HG03175 (cell line): ENCODE measurements around the gene SPIRE1.
"Not testable (repeated sequence)": the region's sequence is repeated elsewhere in the genome, so short reads cannot be mapped to it uniquely, and the experiment has no call there.

ENCODE experiments used
- ATAC-seq: cut with Tn5 transposase; IDR thresholded peaks from one replicate; pipeline ENCODE4 v1.9.1; 2021; ENCODE audit warnings: mild to moderate bottlenecking, moderate library complexity; ENCODE audit not compliant: unreplicated experiment

Gene SPIRE1

DNA sequence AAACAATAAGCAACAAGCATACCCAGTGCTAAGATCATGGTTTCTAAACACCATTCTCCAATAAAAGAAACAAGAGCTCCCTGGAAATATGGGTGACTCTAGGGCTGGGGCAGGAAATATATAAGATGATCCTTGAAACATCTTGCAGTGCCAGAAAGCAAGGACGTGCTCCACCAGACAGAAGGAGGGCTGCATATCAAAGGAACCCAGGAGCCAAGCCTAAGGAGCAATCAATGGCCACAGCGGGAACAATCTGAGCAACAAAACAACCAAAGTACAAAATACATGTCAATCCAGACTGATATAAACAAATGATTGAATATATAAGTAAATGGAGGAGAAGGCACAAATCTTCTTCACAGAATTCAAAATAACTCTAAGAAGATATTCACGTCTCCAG is 10.1 kb downstream of the SPIRE1 start:
- ATAC-seq, result no peak

DNA sequence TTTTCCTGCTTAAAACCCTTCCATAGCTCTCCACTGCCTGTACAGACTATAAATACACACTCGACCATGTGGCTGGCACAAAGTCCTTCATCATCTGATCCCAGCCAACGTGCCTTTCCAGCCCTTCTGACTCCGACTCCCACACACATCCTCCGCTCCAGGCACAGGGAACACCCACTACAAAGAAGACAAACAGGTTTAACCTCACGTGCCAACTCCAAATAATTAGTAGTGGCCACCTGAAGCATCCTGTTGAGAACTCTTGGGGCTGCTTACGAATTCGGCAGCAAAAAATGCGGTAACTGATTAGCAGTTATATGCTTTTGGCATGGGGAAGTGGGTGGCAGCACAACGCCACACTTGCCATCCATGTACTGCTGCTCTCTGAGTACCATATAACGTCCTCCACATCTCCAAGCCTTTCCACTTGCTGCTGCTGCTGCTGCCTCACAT is 12.1 kb downstream of the SPIRE1 start:
- ATAC-seq, result no peak

DNA sequence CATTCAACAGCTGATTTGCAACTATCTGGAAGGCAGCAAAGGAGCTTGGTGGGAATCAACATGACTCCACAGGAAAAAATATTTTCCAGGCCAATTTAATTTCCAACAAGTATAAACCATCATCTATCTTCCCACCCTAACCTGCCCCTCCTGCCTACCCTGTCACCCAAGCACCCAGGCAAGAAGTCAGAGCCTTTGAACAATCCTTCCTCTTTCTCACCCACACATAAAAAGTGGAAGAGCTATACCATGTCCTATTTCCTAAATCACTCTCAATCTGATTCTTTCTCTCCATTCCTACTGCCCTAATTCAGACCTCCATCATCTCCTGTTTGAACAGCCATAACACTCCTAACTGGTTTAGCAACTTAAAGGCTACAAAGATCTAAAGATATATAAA is 12.7 kb downstream of the SPIRE1 start:
- ATAC-seq, result no peak

DNA sequence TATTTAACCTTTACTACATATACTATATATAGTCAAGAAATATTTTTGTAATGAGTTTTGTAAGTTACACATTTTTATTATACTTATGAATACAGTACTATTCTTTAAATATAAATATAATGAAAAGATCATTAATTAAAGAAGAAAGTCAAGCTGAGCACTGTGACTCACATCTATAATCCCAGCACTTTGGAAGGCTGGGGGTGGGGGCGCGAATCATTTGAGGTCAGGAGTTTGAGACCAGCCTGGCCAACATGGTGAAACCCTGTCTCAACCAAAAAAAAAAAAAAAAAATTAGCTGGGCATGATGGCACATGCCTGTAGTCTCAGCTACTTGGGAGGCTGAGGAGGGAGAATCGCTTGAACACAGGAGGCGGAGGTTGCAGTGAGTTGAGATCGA is 14.2 kb downstream of the SPIRE1 start:
- ATAC-seq, result not testable (repeated sequence)

DNA sequence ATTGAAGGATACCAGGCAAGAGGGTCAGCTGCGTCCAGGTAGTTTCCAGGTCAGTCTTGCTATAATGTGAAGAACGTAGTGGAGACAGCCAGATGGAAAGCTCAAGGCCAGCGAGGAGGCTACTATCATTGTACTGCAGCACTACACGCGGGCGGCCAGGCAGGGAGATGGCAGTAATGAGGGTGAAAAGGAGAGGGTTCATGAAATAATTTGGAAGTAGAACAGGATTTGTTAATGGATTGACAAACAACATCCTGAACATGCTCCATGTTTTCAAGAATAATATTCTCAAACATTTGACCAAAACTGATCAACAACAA is 17.1 kb downstream of the SPIRE1 start:
- no peak for ATAC-seq

DNA sequence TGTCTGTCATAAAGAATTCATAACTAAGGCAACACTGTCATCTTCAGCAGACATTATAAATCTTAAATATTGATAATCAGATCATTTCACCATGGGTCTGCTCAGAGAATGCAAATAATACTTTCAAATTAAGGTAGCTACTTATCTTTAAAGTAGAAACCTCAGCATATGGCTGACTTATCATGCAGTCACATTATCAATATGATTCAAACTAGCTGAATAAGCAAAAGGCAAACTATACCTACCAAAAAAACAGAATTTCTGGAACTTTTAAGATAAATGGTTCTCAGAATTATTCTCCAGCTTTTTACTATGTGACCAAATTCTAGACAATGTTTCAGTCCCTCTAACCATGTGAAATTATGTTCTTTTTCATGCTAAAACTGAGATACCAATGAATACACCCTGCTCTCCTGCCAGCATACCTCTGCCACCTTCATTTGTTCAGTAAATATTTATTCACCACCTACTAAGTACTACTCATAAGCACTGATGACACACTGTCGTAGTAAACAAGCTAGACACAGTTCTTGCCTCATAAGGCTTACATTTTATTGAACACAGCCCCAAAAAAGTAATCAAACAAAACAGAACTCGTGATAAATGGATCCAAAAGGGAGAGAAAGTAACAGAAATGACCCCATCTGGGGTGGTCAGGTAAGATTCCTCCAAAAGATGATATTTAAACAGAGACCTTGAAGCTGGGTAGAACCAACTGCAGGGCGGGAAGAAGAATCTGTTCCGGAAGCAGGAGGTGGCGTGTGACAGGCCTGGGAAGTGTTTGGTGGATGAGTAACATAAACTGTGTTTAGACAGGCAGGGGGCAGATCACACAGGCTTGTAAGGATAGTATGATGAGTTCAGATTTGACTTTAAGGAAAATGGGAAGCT is 17.7 kb downstream of the SPIRE1 start:
- no peak for ATAC-seq

DNA sequence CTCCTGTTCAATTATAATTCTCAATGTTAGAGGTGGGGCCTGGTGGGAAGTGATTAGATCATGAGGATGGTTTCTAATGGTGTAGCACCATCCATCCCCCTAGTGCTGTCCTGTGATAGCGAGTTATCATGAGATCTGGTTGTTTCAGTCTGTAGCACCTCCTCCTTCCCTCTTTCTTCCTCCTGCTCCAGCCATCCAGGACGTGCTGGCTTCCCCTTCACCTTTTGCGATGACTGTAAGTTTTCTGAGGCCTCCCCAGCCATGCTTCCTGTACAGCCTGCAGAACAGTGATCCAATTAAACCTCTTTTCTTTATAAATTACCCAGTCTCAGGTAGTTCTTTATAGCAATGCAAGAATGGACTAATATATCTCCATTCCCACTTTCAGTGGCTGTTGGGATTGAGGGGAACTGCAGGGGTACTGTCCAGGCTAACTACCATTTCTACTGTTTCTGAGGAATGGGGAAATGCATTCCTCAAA is 19.2 kb downstream of the SPIRE1 start:
- ATAC-seq, result no peak

DNA sequence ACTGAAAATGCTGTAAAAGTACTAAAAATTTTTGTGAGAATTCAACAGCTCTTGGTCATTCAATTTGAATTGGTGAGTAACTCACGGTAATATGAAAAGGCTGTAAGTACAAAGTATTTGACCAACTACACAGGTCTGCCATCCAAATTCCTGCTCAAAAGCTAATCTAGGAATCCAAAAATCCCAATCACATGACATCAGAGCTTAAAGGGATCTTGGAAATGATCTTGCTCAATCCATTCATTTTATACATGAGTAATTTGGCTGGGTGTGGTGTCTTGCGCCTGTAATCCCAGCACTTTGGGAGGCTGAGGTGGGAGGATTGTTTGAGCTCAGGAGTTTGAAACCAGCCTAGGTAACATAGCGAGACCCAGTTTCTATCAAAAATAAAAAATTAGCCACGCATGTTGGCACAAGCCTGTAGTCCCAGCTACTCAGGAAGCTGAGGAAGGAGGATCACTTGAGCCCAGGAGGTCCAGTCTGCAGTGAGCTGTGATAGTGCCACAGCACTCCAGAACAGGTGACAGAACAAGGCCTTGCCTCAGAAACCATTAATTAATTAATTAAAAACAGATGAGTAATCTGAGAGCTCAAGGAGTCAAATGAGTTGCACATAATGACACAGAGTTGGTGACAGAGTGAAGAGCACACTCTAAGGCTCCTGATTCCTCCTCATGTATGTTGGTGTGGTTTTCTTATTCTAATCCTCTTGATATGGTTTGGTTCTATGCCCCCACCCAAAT is 19.8 kb downstream of the SPIRE1 start:
- no peak for ATAC-seq

DNA sequence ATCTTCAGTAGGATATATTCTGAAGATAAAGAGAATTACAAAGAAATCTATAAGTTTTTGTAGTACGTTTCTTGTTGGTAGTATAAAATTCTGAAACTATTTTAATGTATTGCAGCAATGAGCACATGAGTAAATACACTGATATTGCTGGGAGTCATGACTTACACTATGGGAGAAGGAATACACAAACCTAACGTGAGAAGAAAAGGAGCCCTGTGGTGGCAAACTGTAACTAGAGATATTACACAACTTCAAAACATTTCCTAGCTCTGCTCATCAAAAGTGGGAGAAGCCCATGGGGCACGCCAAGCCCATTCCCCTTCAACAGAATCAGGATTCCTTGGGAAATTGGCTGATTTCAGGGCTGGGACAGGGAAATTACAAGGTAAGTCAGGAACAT is 20.5 kb downstream of the SPIRE1 start:
- no peak for ATAC-seq

DNA sequence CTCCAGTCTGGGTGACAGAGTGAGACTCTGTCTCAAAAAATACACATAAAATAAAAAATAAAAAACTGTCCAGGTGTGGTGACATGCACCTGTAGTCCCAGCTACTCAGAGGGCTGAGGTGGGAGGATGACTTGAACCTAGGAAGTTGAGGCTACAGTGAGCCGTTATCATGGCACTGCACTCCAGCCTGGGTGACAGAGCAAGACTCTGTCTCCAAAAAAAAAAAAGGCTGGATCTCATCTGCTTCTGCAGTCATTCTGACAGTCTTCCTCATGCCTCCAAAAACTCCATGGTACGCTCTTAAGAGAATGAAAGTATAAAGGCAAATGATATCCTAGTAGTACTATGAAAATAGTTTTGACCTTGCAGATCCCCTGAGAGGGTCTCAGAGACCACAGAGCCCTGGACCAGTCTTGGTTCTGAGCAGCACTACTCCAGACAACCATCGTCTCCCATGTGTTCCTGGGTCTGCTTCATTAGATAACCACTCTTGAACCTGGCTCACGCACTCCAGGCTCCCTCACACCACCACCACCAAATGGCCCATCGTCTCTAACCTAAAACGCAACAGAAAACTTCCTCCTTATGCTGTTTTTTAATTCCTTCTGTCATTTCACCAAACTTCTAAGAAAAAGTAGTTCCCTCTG is 26.0 kb downstream of the SPIRE1 start:
- ATAC-seq, result no peak

DNA sequence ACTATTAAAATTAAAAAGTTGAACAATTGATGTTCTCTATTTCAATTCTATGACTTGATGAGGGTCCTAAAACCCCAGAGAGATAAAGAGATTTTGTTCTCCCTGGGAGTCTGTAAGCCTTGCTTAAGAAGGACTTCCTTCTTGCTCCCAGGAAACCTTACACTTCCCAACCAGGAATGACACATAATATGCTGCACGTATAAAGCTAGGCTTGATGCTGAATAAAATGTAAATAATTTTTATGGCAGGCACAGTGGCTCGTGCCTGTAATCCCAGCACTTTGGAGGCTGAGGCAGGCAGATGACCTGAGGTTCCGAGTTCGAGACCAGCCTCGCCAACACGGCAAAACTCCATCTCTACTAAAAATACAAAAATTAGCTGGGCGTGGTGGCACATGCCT is 27.8 kb downstream of the SPIRE1 start:
- no peak for ATAC-seq

DNA sequence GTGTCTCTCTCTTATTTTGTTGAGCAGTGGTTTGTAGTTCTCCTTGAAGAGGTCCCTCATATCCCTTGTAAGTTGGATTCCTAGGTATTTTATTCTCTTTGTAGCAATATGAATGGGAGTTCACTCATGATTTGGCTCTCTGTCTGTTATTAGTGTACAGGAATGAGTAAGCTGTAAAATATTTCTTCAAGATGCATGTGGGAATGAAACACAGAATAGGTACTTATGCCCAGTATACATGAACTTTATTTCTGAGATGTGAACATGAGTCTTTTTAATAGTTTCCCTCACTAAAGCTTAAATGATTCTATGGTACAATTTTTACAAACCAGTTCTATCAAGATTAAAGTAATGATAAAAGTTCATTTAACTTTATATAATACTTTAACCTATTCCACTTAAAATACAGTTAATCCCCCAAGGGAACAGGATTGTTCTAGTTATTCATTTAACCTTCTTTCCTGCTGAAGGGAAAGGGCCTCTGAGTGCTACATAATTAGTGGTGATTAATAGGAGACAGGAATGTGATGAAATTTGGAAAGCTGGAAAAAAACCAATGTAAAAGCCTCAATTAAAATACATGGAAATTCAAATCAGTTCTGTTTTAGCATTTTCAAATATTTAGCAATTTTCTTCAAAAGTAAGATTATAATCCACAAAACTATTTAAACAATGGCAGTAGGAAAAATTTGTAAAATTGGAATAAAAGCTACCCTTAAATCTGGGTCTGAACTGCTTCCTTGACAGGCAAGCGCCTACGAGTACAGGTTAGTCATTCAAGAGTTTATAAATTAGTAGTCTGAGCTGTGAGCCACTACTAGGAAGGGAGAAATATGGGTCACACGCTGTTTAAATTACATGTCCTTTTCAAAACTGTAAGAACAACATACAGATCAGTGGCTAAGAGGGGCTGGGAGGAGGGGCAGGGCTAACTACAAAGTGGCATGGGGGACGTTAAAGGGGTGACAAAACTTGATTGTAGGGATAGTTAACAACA is 28.9 kb downstream of the SPIRE1 start:
- ATAC-seq, result no peak

DNA sequence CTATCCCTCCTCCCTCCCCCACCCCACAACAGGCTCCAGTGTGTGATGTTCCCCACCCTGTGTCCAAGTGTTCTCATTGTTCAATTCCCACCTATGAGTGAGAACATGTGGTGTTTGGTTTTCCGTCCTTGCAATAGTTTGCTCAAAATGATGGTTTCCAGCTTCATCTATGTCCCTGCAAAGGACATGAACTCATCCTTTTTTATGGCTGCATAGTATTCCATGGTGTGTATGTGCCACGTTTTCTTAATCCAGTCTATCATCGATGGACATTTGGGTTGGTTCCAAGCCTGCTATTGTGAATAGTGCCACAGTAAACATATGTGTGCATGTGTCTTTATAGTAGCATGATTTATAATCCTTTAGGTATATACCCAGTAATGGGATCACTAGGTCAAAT is 30.7 kb downstream of the SPIRE1 start:
- not testable (repeated sequence) for ATAC-seq

DNA sequence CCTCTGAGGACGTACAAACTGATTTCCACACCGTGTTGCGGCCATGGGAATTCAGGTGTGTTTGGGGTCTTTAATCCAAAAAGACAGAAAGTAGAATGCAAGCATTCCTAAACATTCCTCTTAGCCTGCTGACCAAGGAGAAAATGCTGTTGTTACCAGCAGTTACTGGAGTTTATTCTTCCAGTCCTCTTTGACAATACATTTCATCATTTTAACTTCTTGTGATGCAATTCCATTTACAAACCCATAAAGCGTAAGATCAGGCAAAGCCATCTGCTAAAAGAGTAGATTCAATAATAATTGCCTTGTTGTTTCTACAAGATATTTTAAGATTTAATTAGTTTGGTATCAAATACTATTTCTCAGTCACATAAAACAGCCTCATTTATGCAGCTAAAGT is 32.7 kb downstream of the SPIRE1 start:
- no peak for ATAC-seq

DNA sequence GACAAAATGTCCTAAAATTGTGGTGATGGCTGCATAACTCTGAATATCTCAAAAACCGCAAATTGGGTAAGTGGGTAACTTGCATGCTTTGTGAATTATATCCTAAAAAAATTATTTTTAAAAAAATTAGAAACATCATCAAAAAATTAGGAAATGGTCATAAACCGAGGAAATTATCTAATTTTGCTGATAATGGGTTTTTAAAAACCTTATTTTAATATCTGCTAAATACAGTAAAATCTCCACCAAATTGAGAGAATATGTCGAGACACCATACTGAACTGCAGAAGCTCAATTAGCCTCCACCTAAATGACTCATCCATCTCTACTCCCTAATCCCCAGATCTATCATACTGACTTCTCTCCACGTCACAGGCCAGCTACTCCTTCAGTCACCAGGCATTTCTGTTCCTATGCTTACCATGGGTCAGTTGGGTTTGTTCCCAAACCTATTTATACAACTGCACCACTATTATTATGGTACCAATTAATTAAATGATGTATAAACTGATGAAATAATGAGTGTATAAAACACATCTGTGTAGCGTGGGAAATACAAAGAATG is 36.1 kb downstream of the SPIRE1 start:
- ATAC-seq, result no peak

DNA sequence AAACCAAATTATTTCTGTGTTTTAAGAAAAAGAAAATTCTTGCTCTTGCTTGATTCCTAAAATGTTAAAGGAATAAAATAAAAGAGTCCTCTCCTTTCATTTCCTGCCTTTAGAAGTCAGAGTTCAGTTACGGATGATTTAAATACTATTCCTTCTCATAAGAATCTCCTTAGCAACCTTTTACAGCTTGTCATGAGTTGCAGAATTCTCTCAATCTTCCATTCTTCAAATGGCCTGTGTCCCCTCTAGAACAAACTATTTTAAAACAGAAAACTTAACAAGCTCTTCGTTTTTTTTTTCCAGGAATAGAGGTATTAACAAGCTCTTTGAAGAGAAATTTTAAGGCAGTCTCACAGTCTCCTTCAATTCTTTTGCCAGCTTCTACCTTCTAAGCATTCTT is 42.2 kb downstream of the SPIRE1 start:
- no peak for ATAC-seq

DNA sequence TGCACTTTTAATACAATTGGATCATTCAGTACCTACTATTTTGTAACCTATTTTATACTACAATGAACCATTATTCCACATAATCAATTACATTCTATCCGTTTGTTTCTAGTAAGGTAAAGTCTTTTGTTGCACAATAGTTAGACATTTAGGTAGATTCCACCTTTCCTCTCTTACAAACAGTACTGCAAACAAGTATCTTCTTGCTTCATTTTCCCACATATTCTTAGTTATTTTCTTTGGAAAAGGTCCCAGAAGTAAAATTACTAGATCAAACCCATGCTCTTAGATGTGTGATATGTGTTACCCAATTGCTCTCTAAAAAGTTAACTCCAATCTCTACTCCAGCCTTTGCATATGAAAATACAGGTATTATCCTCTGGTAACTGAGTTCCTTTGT is 49.6 kb downstream of the SPIRE1 start:
- ATAC-seq, result no peak

DNA sequence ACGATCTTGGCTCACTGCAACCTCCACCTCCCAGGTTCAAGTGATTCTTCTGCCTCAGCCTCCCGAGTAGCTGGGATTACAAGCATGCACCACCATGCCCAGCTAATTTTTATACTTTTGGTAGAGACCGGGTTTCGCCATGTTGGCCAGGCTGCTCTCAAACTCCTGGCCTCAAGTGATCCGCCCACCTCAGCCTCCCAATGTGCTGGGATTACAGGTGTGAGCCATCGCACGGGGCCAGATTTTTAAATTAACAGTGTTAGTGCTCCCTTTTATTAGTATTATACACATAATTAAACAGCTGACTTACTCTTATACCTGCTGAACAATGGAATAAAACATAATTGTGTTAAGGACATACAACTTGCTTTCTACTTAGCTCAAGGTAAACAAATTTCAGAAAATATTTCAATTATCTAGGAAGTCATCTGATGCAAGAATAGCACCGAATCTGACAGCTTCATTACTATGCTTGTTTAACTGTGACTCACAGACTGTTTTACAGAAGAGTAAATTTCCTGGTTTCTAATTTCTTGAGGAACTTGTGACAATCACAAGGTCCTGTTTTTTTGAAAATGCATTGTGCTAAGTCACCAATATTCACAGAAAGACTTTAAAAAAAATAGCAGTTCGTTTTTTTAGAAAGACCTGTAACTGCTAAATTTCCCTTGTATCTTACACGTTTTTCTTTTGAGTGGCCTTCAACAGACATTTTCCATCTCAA is 51.2 kb downstream of the SPIRE1 start:
- no peak for ATAC-seq

DNA sequence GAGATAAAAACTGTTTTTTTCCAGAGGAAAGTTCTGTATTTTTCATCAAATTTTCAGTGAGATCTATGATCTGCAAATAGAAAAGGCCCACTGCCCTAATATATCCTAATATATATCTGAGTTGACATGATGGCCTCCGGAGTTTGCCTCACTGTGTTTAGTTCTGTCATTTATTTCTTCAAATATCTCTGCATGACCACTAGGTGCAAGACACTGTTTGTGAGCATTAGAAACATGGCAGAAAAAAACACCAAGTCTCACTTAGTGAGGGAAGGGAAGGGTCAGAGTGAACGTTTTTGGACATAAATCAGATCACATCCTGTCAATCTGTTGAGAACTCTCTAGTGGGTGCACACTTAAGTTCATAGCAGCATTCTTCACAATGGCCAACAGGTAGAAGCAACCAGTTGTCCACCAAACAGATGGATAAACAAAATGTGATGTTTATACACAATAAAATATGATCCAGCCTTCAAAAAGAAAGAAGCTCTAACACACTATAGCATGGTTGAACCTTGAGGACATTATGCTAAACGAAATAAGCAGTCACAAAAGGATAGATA is 53.4 kb downstream of the SPIRE1 start:
- ATAC-seq, result no peak
